ENCODE data around the gene FHL2. TPM values are rescaled to one million over a fixed set of nuclear protein-coding genes. Genes with fewer than 3 reads are reported as not detected.

FHL2 gene
- total and polyA plus RNA-seq, 9 of the 15 experiments (the other 6 are each of a cell fraction or from before 2014, with no cell fraction given), result 7.5 to 33.1 (median 23.9) TPM

DNA sequence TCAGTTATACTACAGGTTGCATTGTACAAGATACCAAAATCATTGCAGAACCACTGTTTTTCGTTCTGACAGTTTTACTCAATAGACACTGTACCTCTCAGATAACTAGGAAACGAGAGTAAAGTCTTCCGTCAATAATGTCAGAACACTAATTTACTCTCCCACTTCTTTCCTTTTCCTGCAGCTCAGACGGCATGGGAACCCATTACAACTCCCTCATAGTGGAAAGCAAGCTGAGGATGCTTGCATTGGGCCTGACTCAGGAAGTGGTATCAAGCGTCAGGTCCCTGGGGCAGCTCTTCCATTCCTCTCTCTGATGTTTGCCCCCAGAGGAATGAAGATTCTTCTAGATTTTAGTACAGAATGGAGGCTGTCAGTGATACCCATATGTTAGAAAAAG lies 23.9 kb upstream of the FHL2 start:
- FAIRE-seq (no peak), DNase-seq (ENCODE audit: extremely low read depth in 1 of 4, low spot score in 3 of 4) (no peak), ATAC-seq (no peak)
- Histone ChIP-seq H3K9me3 (replicated peaks; ENCODE audit: control insufficient read depth, insufficient read depth, low read depth, low read length) (peaks cover 4% of the 10 kb centered on the region; the same call in 1 of the 2 replicates), H3K79me2 (ENCODE audit: control insufficient read depth, insufficient read depth, low read length) (no peaks in the 10 kb centered on the region), H3K27ac (ENCODE audit: extremely low read depth, low read depth, low read length) (no peak overlapping the region), H2AFZ (ENCODE audit: low read depth, low read length) (no peak overlapping the region), H3K4me2 (ENCODE audit: insufficient read depth, low read length) (no peak overlapping the region), H3K36me3 (ENCODE audit: control insufficient read depth, insufficient read depth, low read length) (no peaks in the 10 kb centered on the region), H4K20me1 (replicated peaks; ENCODE audit: control insufficient read depth, insufficient read depth, low read length) (no peaks in the 10 kb centered on the region), H3K9me1 (ENCODE audit: control insufficient read depth, insufficient read depth, low read length) (no peaks in the 10 kb centered on the region), H3K4me3 (no peak overlapping the region), H3K4me1 (replicated peaks in 1 of 2; ENCODE audit: control insufficient read depth in 2 of 2, insufficient read depth in 2 of 2, low read length in 2 of 2) (peaks cover 9 to 23% of the 10 kb centered on the region in 2 experiments; a peak in 4 of 5 replicates), H3K9ac (ENCODE audit: insufficient read depth in 1 of 2, low read depth in 2 of 2, low read length in 2 of 2) (no peak overlapping the region), H3K27me3 (ENCODE audit: control insufficient read depth in 2 of 2, insufficient read depth in 2 of 2, low read length in 2 of 2) (no peaks in the 10 kb centered on the region)
- BruUV-seq (replicated peaks), result no TSS peak
- ChIA-PET CTCF (ENCODE audit: low intra/inter-chr PET ratio) (no interaction called here), POLR2A (interaction anchor here (0.6 to 0.9 kb wide), 2 partner anchors 13 to 16 kb away, joined by 3 read pairs; no protein-coding TSS in a partner anchor)
- 54% methylated on average over 5 of the region's 5 CpGs for WGBS (ENCODE audit: insufficient coverage, low coverage, missing lambda C conversion rate)
- in situ Hi-C loops (cut with MboI) (no loop called here), intact Hi-C loops (cut with micrococcal nuclease) (no loop called here)
- TF ChIP-seq, protein P1, sequence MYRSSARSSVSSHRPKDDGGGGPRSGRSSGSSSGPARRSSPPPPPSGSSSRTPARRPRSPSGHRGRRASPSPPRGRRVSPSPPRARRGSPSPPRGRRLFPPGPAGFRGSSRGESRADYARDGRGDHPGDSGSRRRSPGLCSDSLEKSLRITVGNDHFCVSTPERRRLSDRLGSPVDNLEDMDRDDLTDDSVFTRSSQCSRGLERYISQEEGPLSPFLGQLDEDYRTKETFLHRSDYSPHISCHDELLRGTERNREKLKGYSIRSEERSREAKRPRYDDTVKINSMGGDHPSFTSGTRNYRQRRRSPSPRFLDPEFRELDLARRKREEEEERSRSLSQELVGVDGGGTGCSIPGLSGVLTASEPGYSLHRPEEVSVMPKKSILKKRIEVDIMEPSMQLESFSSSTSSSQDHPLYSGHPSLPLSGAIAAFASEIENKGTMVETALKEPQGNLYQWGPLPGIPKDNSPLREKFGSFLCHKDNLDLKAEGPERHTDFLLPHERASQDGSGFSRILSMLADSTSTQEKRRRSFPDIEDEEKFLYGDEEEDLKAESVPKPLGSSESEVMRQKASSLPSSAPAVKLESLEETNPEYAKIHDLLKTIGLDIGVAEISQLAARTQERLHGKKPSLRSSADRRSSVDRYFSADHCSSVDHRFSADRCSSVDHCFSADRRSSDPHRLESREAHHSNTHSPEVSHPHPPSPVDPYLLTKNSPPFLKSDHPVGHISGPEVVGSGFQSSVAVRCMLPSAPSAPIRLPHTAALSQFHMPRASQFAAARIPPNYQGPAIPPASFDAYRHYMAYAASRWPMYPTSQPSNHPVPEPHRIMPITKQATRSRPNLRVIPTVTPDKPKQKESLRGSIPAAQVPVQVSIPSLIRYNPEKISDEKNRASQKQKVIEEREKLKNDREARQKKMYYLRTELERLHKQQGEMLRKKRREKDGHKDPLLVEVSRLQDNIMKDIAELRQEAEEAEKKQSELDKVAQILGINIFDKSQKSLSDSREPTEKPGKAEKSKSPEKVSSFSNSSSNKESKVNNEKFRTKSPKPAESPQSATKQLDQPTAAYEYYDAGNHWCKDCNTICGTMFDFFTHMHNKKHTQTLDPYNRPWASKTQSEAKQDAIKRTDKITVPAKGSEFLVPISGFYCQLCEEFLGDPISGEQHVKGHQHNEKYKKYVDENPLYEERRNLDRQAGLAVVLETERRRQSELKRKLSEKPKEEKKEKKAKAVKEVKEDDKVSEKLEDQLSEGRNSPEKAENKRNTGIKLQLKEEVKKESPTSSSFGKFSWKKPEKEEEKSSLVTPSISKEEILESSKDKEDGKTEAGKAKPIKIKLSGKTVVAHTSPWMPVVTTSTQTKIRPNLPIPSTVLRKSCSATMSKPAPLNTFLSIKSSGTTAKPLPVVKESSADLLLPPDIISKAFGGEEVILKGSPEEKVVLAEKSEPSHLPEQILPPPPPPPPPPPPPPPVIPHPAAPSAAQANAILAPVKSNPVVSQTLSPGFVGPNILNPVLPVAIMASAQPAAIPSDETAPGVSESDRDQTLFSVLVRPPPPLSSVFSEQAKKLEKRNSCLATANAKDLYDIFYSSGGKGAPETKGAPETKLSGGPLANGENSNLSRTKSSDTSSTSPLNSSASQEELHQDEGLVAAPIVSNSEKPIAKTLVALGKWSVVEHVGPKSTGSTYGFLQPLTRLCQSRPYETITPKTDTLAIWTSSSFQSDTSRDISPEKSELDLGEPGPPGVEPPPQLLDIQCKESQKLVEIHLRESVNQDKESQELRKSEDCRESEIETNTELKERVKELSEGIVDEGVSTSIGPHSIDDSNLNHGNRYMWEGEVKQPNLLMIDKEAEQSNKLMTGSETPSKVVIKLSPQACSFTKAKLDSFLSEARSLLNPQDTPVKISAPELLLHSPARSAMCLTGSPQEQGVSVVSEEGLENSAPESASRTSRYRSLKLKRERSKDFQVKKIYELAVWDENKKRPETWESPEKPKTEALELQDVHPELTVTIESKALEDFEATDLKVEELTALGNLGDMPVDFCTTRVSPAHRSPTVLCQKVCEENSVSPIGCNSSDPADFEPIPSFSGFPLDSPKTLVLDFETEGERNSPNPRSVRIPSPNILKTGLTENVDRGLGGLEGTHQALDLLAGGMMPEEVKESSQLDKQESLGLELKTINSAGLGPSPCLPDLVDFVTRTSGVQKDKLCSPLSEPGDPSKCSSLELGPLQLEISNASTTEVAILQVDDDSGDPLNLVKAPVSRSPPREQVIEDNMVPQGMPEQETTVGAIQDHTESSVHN (IDR thresholded peaks at IDR 0.05; ENCODE audit: borderline replicate concordance in 1 of 2, low read depth in 1 of 2), result no peak
- TF ChIP-seq CTBP1 (IDR thresholded peaks at IDR 0.05; ENCODE audit: borderline replicate concordance), result no peak
- TF ChIP-seq BDP1 (IDR thresholded peaks at IDR 0.05; ENCODE audit: insufficient read depth, insufficient read length), result no peak
- no peak for TF ChIP-seq HOXB6 (CRISPR knock-in tag; IDR thresholded peaks at IDR 0.05; ENCODE audit: borderline replicate concordance)
- TF ChIP-seq BHLHE40 (IDR thresholded peaks at IDR 0.05; ENCODE audit: low read length), result no peak
- no peak for TF ChIP-seq CBX3 (IDR thresholded peaks at IDR 0.05; ENCODE audit: borderline replicate concordance in 1 of 2, low read length in 2 of 2)
- TF ChIP-seq KHSRP (IDR thresholded peaks at IDR 0.05), result no peak
- TF ChIP-seq ZNF764 (CRISPR knock-in tag; IDR thresholded peaks at IDR 0.05; ENCODE audit: low read depth), result no peak
- TF ChIP-seq ZBTB1 (CRISPR knock-in tag; IDR thresholded peaks at IDR 0.05; ENCODE audit: borderline replicate concordance, low read depth), result no peak
- no peak for TF ChIP-seq ZNF766 (CRISPR knock-in tag; conservative IDR thresholded peaks at IDR 0.05)
- TF ChIP-seq HLTF (IDR thresholded peaks at IDR 0.05), result no peak
- no peak for TF ChIP-seq NFE2L1 (tag; IDR thresholded peaks at IDR 0.05; ENCODE audit: borderline replicate concordance, low read depth)
- TF ChIP-seq PCBP2 (IDR thresholded peaks at IDR 0.05; ENCODE audit: low read depth, low read length, poor library complexity, severe bottlenecking), result no peak
- no peak for TF ChIP-seq DMBX1 (CRISPR knock-in tag; IDR thresholded peaks at IDR 0.05; ENCODE audit: borderline replicate concordance)
- TF ChIP-seq ZC3H11A (IDR thresholded peaks at IDR 0.05; ENCODE audit: low read depth, low read length), result no peak
- TF ChIP-seq TBL1XR1 (IDR thresholded peaks at IDR 0.05; ENCODE audit: low read length in 2 of 2), result no peak
